Right ventricle myocardium inferior (tissue), 1 donor: ENCODE measurements around the gene TRIP13. TPM values are rescaled to one million over a fixed set of nuclear protein-coding genes. Genes with fewer than 3 reads are reported as not detected.
"Not testable (repeated sequence)": the region's sequence is repeated elsewhere in the genome, so short reads cannot be mapped to it uniquely, and the experiment has no call there.

ENCODE experiments used
- ATAC-seq: fragments of 200-7000 bp; cut with Tn5 transposase; one replicate; pipeline ENCODE4 v1.9.1; 2020; ENCODE audit warnings: mild to moderate bottlenecking, moderate library complexity
- DNase-seq: peaks from one replicate; pipeline ENCODE4 v3.0.0; 2021; ENCODE audit errors: missing footprints
- intact Hi-C: fragments of 100-400 bp; cut with DNase I; formaldehyde crosslinking; loops from one replicate; pipeline ENCODE4 v1.11.0; 2022
- long read RNA-seq: library from polyadenylated mRNA; unstranded; transcript quantifications from one replicate; pipeline ENCODE4 v2.0.0, GENCODE V29; 2021
- total RNA-seq: library from RNA; stranded (reverse); fragmentation: NEBNext Ultra II Directional; extraction: Animal tissue kit (Norgen Biotek cat#: 25700); gene quantifications from one replicate; pipeline ENCODE4 v1.2.1, GENCODE V29; 2021
- donor health status: DM: no; HTN: yes; CAD: no; lungs with severe emphysema.

The TRIP13 gene
- 0.38 TPM for total RNA-seq
- long read RNA-seq, partial matches to known transcripts: 0 of 2 reads
- long read RNA-seq, other reads (novel, unspliced or antisense): 0 of 2 reads

GRCh38 chr5:892394-893136, at the start of gene TRIP13, which contains the start of gene BRD9:
TRIP13 (plus strand) TSS chr5:892884; CDS start chr5:892999, 115 bp downstream.
BRD9 (minus strand) TSS chr5:892801; CDS start chr5:892657, 144 bp downstream.
- DNase-seq (peak; percentile 93), ATAC-seq (peak; percentile 94)
- intact Hi-C loops: loop anchor here (5.0 kb wide), 2 partner anchors 200 to 420 kb away; partner anchors contain the start of gene TPPP

GRCh38 chr5:843371-843770, 49.3 kb upstream of the TRIP13 start:
- peak; percentile 53 for DNase-seq
- ATAC-seq, intact Hi-C loops: not testable (repeated sequence)

- ATAC-seq, intact Hi-C loops: not testable (repeated sequence)
- peak; percentile 53 for DNase-seq
Measured at GRCh38 chr5:843926-844325, 48.8 kb upstream of the TRIP13 start.

GRCh38 chr5:844426-844825, 48.3 kb upstream of the TRIP13 start:
- DNase-seq: peak; percentile 25
- ATAC-seq, intact Hi-C loops: not testable (repeated sequence)

- DNase-seq: peak; percentile 55
- not testable (repeated sequence) for ATAC-seq
Measured at GRCh38 chr5:845031-845675, 47.5 kb upstream of the TRIP13 start.

GRCh38 chr5:845676-846601, 46.7 kb upstream of the TRIP13 start:
- DNase-seq: peak; percentile 52
- intact Hi-C loops, ATAC-seq: not testable (repeated sequence)

More at GRCh38 chr5:845031-845675, 47.5 kb upstream of the TRIP13 start:
- intact Hi-C loops: not testable (repeated sequence)

GRCh38 chr5:846602-847091, 46.0 kb upstream of the TRIP13 start:
- peak; percentile 14 for DNase-seq
- intact Hi-C loops, ATAC-seq: not testable (repeated sequence)

GRCh38 chr5:847212-847611, 45.5 kb upstream of the TRIP13 start:
- ATAC-seq, intact Hi-C loops, DNase-seq: not testable (repeated sequence)

GRCh38 chr5:847736-848135, 44.9 kb upstream of the TRIP13 start:
- intact Hi-C loops, ATAC-seq: not testable (repeated sequence)

GRCh38 chr5:848671-849111, 44.0 kb upstream of the TRIP13 start:
- DNase-seq (peak; percentile 49), ATAC-seq (no peak)
- intact Hi-C loops: no loop called here

More at GRCh38 chr5:847736-848135, 44.9 kb upstream of the TRIP13 start:
- DNase-seq: peak; percentile 31

- ATAC-seq (peak; percentile 83), DNase-seq (peak; percentile 60)
- intact Hi-C loops: no loop called here
Measured at GRCh38 chr5:849651-850301, 42.9 kb upstream of the TRIP13 start.

GRCh38 chr5:850511-851006, 42.1 kb upstream of the TRIP13 start, which contains the start of gene ZDHHC11:
ZDHHC11 (minus strand) TSS chr5:850986; CDS start chr5:850602, 384 bp downstream.
- ATAC-seq (peak; percentile 83), DNase-seq (peak; percentile 86)
- intact Hi-C loops: no loop called here

- intact Hi-C loops: no loop called here
- DNase-seq (no peak), ATAC-seq (no peak)
Measured at GRCh38 chr5:851076-851475, 41.6 kb upstream of the TRIP13 start.

- intact Hi-C loops: no loop called here
Measured at GRCh38 chr5:851553-851952, 41.1 kb upstream of the TRIP13 start.

GRCh38 chr5:852018-852417, 40.7 kb upstream of the TRIP13 start:
- intact Hi-C loops: no loop called here

More at GRCh38 chr5:851553-851952, 41.1 kb upstream of the TRIP13 start:
- ATAC-seq (no peak), DNase-seq (no peak)

GRCh38 chr5:852431-853401, 40.0 kb upstream of the TRIP13 start:
- intact Hi-C loops: no loop called here
- DNase-seq (peak; percentile 50), ATAC-seq (no peak)

More at GRCh38 chr5:852018-852417, 40.7 kb upstream of the TRIP13 start:
- no peak for DNase-seq
- ATAC-seq: no peak
